ENCODE measurements around the gene EZR. TPM values are rescaled to one million over a fixed set of nuclear protein-coding genes. Genes with fewer than 3 reads are reported as not detected.

The EZR gene
- total RNA-seq, 1 donor from 2014 or later, result 21.4 TPM

GRCh38 chr6:158853880-158854213, 34.7 kb upstream of the EZR start:
- Histone ChIP-seq H3K27me3 (ENCODE audit: control insufficient read depth in 3 of 3, insufficient read depth in 3 of 3, low read length in 3 of 3) (no peaks in the 10 kb centered on the region), H3K4me1 (ENCODE audit: control insufficient read depth in 3 of 3, insufficient read depth in 3 of 3, low read length in 3 of 3) (peaks cover 0 to 4% (median 2%) of the 10 kb centered on the region in 3 donors), H3K27ac (ENCODE audit: low read depth, low read length) (no peak overlapping the region), H3K9ac (ENCODE audit: low read depth in 1 of 3, low read length in 3 of 3) (no peak overlapping the region), H3K36me3 (ENCODE audit: control insufficient read depth in 3 of 3, insufficient read depth in 3 of 3, low read length in 3 of 3) (no peaks in the 10 kb centered on the region), H3K9me3 (ENCODE audit: control insufficient read depth in 3 of 3, low read length in 3 of 3) (no peaks in the 10 kb centered on the region), H3K4me3 (ENCODE audit: low read length in 3 of 3) (no peak overlapping the region)

GRCh38 chr6:158853072-158853879, 34.1 kb upstream of the EZR start:
- Histone ChIP-seq H3K4me1 (ENCODE audit: control insufficient read depth in 3 of 3, insufficient read depth in 3 of 3, low read length in 3 of 3) (peaks cover 0 to 4% (median 2%) of the 10 kb centered on the region in 3 donors), H3K36me3 (ENCODE audit: control insufficient read depth in 3 of 3, insufficient read depth in 3 of 3, low read length in 3 of 3) (no peaks in the 10 kb centered on the region), H3K4me3 (ENCODE audit: low read length in 3 of 3) (no peak overlapping the region), H3K9ac (ENCODE audit: low read depth in 1 of 3, low read length in 3 of 3) (no peak overlapping the region), H3K27me3 (ENCODE audit: control insufficient read depth in 3 of 3, insufficient read depth in 3 of 3, low read length in 3 of 3) (no peaks in the 10 kb centered on the region), H3K27ac (ENCODE audit: low read depth, low read length) (no peak overlapping the region), H3K9me3 (ENCODE audit: control insufficient read depth in 3 of 3, low read length in 3 of 3) (no peaks in the 10 kb centered on the region)

DNA sequence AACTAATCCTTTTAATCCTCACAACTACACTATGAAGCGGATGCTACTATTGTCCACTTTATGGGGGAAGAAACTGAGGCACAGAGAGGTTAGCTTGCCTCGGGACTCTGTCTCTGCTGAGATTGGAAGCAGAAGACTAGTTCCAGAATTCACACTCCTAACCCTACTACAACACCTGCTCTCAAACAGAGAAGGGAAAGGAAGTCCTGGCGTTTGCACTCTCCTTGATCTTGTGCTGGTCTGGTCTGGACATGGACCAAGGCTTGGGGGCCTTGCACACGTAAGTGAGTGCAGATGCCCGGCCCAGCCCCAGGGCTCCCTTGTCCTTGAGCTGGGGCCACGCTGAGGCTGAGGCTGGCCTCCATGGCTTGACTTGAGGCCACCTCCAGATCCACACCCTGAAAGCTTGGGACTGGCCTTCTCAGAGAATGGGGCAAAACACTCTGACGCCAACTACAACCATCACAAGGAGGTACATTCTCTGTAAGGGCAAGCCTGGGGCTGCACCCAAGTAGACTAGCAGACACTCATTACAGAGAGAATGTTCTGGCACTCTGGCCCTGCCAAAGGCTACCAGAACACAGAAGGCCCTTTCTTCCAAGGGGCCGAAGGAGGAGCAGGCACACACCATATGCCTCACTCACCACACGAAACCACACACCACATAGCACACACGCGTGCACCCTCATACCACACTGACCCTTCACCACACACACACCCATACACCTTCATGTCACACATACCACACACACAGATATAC, 33.3 kb upstream of the EZR start:
- Histone ChIP-seq H3K27ac (ENCODE audit: low read depth, low read length) (no peak overlapping the region), H3K4me3 (ENCODE audit: low read length in 3 of 3) (no peak overlapping the region)

DNA sequence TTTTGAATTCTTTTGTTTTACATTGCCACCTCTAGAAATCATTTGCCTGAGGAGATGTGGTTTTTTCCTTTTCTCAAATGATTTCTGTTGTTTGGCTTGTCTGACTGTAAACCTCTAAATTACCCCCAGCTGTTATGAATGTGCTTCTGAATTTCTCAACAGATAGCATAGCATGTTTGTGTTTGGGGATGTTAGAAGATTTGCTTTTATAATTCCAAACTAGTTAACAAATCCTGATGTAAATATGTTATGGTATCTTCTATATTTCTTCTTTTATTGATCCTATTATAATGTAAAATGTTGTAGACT, 31.6 kb upstream of the EZR start:
- no peak overlapping the region for H3K9ac ChIP-seq (ENCODE audit: low read depth in 1 of 3, low read length in 3 of 3)
- no peaks in the 10 kb centered on the region for H3K36me3 ChIP-seq (ENCODE audit: control insufficient read depth in 3 of 3, insufficient read depth in 3 of 3, low read length in 3 of 3)
- H3K4me1 ChIP-seq (ENCODE audit: control insufficient read depth in 3 of 3, insufficient read depth in 3 of 3, low read length in 3 of 3), result peaks cover 0 to 4% (median 2%) of the 10 kb centered on the region in 3 donors
- no peaks in the 10 kb centered on the region for H3K27me3 ChIP-seq (ENCODE audit: control insufficient read depth in 3 of 3, insufficient read depth in 3 of 3, low read length in 3 of 3)
- H3K4me3 ChIP-seq (ENCODE audit: low read length in 3 of 3), result no peak overlapping the region
- no peaks in the 10 kb centered on the region for H3K9me3 ChIP-seq (ENCODE audit: control insufficient read depth in 3 of 3, low read length in 3 of 3)
- H3K27ac ChIP-seq (ENCODE audit: low read depth, low read length), result no peak overlapping the region

More for the DNA sequence above, 33.3 kb upstream of the EZR start:
- Histone ChIP-seq H3K4me1 (ENCODE audit: control insufficient read depth in 3 of 3, insufficient read depth in 3 of 3, low read length in 3 of 3) (peaks cover 0 to 4% (median 2%) of the 10 kb centered on the region in 3 donors), H3K9me3 (ENCODE audit: control insufficient read depth in 3 of 3, low read length in 3 of 3) (no peaks in the 10 kb centered on the region), H3K9ac (ENCODE audit: low read depth in 1 of 3, low read length in 3 of 3) (no peak overlapping the region), H3K36me3 (ENCODE audit: control insufficient read depth in 3 of 3, insufficient read depth in 3 of 3, low read length in 3 of 3) (no peaks in the 10 kb centered on the region), H3K27me3 (ENCODE audit: control insufficient read depth in 3 of 3, insufficient read depth in 3 of 3, low read length in 3 of 3) (no peaks in the 10 kb centered on the region)

DNA sequence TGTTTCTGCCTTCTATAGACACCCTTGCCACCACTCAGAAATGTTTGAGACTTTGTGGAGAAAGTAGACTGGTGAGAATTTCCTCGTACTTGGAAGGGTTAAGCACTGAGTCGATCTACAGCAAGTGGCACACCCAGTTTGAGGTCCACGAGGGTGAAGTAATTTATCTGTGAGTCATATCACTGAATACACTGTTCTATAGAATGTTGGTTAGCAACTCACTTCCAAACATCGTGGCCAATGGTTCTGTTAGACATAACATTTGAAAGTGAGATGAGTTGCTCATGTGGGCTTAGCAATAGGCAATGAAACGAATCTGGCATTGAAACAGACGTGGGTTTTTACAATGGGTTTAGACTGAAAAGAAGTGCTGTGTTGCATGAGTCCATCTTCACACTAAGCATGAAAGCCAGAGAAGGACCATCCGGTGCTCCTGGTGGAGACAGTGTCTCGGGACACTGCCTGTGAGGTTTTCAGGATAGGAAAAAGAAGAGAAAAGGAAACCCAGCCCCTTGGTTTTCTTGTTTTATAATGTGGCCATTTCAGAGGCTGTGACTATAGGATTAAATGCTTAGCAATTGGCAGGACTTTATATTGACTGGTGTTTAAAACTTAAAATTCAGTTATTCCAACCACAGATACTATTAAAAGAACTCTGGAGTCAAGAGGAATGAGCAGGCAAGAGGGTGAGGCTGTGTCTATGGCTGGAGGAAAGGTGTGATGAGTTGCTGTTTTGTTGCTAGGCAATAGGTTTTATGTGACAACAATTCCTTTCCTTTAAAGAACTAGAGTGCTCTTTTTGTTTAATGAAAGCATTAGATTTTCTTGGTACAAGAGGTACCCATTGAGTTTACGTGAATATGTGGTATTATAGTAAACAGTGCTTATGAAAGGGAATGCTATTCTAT, 31.0 kb upstream of the EZR start:
- no peaks in the 10 kb centered on the region for H3K36me3 ChIP-seq (ENCODE audit: control insufficient read depth in 3 of 3, insufficient read depth in 3 of 3, low read length in 3 of 3)
- H3K4me1 ChIP-seq (ENCODE audit: control insufficient read depth in 3 of 3, insufficient read depth in 3 of 3, low read length in 3 of 3), result peaks cover 0 to 4% (median 2%) of the 10 kb centered on the region in 3 donors
- H3K27ac ChIP-seq (ENCODE audit: low read depth, low read length), result no peak overlapping the region
- no peak overlapping the region for H3K4me3 ChIP-seq (ENCODE audit: low read length in 3 of 3)
- no peaks in the 10 kb centered on the region for H3K27me3 ChIP-seq (ENCODE audit: control insufficient read depth in 3 of 3, insufficient read depth in 3 of 3, low read length in 3 of 3)
- no peak overlapping the region for H3K9ac ChIP-seq (ENCODE audit: low read depth in 1 of 3, low read length in 3 of 3)
- H3K9me3 ChIP-seq (ENCODE audit: control insufficient read depth in 3 of 3, low read length in 3 of 3), result no peaks in the 10 kb centered on the region

GRCh38 chr6:158848490-158848895, 29.3 kb upstream of the EZR start:
- no peaks in the 10 kb centered on the region for H3K9me3 ChIP-seq (ENCODE audit: control insufficient read depth in 3 of 3, low read length in 3 of 3)
- no peak overlapping the region for H3K4me3 ChIP-seq (ENCODE audit: low read length in 3 of 3)
- no peaks in the 10 kb centered on the region for H3K36me3 ChIP-seq (ENCODE audit: control insufficient read depth in 3 of 3, insufficient read depth in 3 of 3, low read length in 3 of 3)
- H3K4me1 ChIP-seq (ENCODE audit: control insufficient read depth in 3 of 3, insufficient read depth in 3 of 3, low read length in 3 of 3), result peaks cover 0 to 4% (median 0%) of the 10 kb centered on the region in 3 donors
- no peak overlapping the region for H3K9ac ChIP-seq (ENCODE audit: low read depth in 1 of 3, low read length in 3 of 3)
- no peak overlapping the region for H3K27ac ChIP-seq (ENCODE audit: low read depth, low read length)
- no peaks in the 10 kb centered on the region for H3K27me3 ChIP-seq (ENCODE audit: control insufficient read depth in 3 of 3, insufficient read depth in 3 of 3, low read length in 3 of 3)

DNA sequence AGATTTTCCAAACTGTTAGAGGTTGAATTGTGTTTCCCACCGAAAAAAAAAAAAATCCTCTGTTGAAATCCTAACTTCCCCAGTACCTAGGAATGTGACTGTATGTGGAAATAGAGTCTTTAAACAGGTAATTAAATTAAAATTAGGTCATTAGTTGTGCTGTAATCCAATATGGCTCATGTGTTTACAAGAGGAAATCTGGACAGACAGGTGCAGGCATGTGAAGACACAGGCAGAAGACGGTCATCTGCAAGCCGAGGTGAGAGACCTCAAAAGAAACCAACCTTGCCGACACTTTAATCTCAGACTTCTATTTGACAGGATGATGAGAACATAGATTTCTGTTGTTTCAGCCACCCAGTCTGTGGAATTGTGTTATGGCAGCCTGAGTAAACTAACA, 28.6 kb upstream of the EZR start:
- Histone ChIP-seq H3K36me3 (ENCODE audit: control insufficient read depth in 3 of 3, insufficient read depth in 3 of 3, low read length in 3 of 3) (no peaks in the 10 kb centered on the region), H3K9ac (ENCODE audit: low read depth in 1 of 3, low read length in 3 of 3) (no peak overlapping the region), H3K27me3 (ENCODE audit: control insufficient read depth in 3 of 3, insufficient read depth in 3 of 3, low read length in 3 of 3) (no peaks in the 10 kb centered on the region), H3K4me1 (ENCODE audit: control insufficient read depth in 3 of 3, insufficient read depth in 3 of 3, low read length in 3 of 3) (no peaks in the 10 kb centered on the region), H3K4me3 (ENCODE audit: low read length in 3 of 3) (no peak overlapping the region), H3K27ac (ENCODE audit: low read depth, low read length) (no peak overlapping the region), H3K9me3 (ENCODE audit: control insufficient read depth in 3 of 3, low read length in 3 of 3) (no peaks in the 10 kb centered on the region)

DNA sequence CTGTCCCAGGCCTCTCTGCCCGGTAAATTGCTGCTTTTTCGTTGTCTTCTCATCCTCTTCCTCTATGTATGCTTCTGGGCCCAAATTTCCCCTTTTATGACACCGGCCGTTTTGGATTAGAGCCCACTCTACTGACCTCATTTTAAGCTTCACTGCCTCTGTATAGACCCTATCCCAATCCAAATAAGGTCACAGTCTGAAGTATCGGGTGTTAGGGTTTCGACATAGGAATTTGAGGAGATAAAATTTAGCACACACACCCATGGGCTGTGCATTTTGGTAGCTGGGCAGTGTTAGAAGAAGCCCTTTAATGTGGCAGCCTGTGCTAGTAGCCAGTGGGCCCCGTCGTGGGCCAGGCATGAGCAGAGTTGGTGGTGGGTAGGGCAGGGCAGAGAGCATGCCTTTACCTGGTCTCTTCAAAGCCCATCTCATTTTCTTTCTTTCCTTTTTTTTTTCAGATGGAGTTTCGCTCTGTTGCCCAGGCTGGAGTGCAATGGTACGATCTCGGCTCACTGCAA, 27.9 kb upstream of the EZR start:
- no peaks in the 10 kb centered on the region for H3K4me1 ChIP-seq (ENCODE audit: control insufficient read depth in 3 of 3, insufficient read depth in 3 of 3, low read length in 3 of 3)
- no peaks in the 10 kb centered on the region for H3K27me3 ChIP-seq (ENCODE audit: control insufficient read depth in 3 of 3, insufficient read depth in 3 of 3, low read length in 3 of 3)
- H3K9me3 ChIP-seq (ENCODE audit: control insufficient read depth in 3 of 3, low read length in 3 of 3), result no peaks in the 10 kb centered on the region
- no peak overlapping the region for H3K4me3 ChIP-seq (ENCODE audit: low read length in 3 of 3)
- no peak overlapping the region for H3K9ac ChIP-seq (ENCODE audit: low read depth in 1 of 3, low read length in 3 of 3)
- H3K27ac ChIP-seq (ENCODE audit: low read depth, low read length), result no peak overlapping the region
- no peaks in the 10 kb centered on the region for H3K36me3 ChIP-seq (ENCODE audit: control insufficient read depth in 3 of 3, insufficient read depth in 3 of 3, low read length in 3 of 3)

GRCh38 chr6:158843751-158844683, 24.8 kb upstream of the EZR start:
- no peaks in the 10 kb centered on the region for H3K9me3 ChIP-seq (ENCODE audit: control insufficient read depth in 3 of 3, low read length in 3 of 3)
- no peak overlapping the region for H3K9ac ChIP-seq (ENCODE audit: low read depth in 1 of 3, low read length in 3 of 3)
- H3K4me1 ChIP-seq (ENCODE audit: control insufficient read depth in 3 of 3, insufficient read depth in 3 of 3, low read length in 3 of 3), result no peaks in the 10 kb centered on the region
- H3K27me3 ChIP-seq (ENCODE audit: control insufficient read depth in 3 of 3, insufficient read depth in 3 of 3, low read length in 3 of 3), result no peaks in the 10 kb centered on the region
- H3K4me3 ChIP-seq (ENCODE audit: low read length in 3 of 3), result no peak overlapping the region
- no peak overlapping the region for H3K27ac ChIP-seq (ENCODE audit: low read depth, low read length)
- H3K36me3 ChIP-seq (ENCODE audit: control insufficient read depth in 3 of 3, insufficient read depth in 3 of 3, low read length in 3 of 3), result no peaks in the 10 kb centered on the region

All from skeletal muscle tissue (tissue), 4 donors.